ENCODE measurements around the gene S1PR2.

S1PR2 gene

GRCh38 chr19:10230861-10231611, at the start of gene S1PR2:
S1PR2 (minus strand) TSS chr19:10231331; CDS start chr19:10224905, 6,426 bp downstream.
- no peak for DNase-seq (ENCODE audit: low read depth)
- H3K4me3 ChIP-seq (ENCODE audit: low read depth, low read length), result peak within 1 kb of the TSS; percentile 96
- TF ChIP-seq CTCF (IDR thresholded peaks at IDR 0.05; ENCODE audit: low read depth, low read length, missing control alignments), result no peak

- DNase-seq (ENCODE audit: low read depth), result no peak
Observed at GRCh38 chr19:10279737-10280442, 48.8 kb upstream of the S1PR2 start.

GRCh38 chr19:10278935-10279334, 47.8 kb upstream of the S1PR2 start:
- no peak overlapping the region for H3K4me3 ChIP-seq (ENCODE audit: low read depth, low read length)
- TF ChIP-seq CTCF (IDR thresholded peaks at IDR 0.05; ENCODE audit: low read depth, low read length, missing control alignments), result no peak
- no peak for DNase-seq (ENCODE audit: low read depth)

More at GRCh38 chr19:10279737-10280442, 48.8 kb upstream of the S1PR2 start:
- no peak overlapping the region for H3K4me3 ChIP-seq (ENCODE audit: low read depth, low read length)
- no peak for TF ChIP-seq CTCF (IDR thresholded peaks at IDR 0.05; ENCODE audit: low read depth, low read length, missing control alignments)

- TF ChIP-seq CTCF (IDR thresholded peaks at IDR 0.05; ENCODE audit: low read depth, low read length, missing control alignments), result no peak
- no peak for DNase-seq (ENCODE audit: low read depth)
Observed at GRCh38 chr19:10277795-10278589, 46.9 kb upstream of the S1PR2 start.

GRCh38 chr19:10274589-10274988, 43.5 kb upstream of the S1PR2 start:
- TF ChIP-seq CTCF (IDR thresholded peaks at IDR 0.05; ENCODE audit: low read depth, low read length, missing control alignments), result no peak
- peak overlapping the region; percentile 78 for H3K4me3 ChIP-seq (ENCODE audit: low read depth, low read length)

More at GRCh38 chr19:10277795-10278589, 46.9 kb upstream of the S1PR2 start:
- H3K4me3 ChIP-seq (ENCODE audit: low read depth, low read length), result no peak overlapping the region

GRCh38 chr19:10271543-10272086, 40.5 kb upstream of the S1PR2 start:
- peak overlapping the region; percentile 78 for H3K4me3 ChIP-seq (ENCODE audit: low read depth, low read length)
- no peak for TF ChIP-seq CTCF (IDR thresholded peaks at IDR 0.05; ENCODE audit: low read depth, low read length, missing control alignments)

More at GRCh38 chr19:10274589-10274988, 43.5 kb upstream of the S1PR2 start:
- DNase-seq (ENCODE audit: low read depth), result no peak

More at GRCh38 chr19:10271543-10272086, 40.5 kb upstream of the S1PR2 start:
- DNase-seq (ENCODE audit: low read depth), result peak; percentile 70

Measured in GM12864 (cell line).